ENCODE measurements around the gene DHCR7.

DNA sequence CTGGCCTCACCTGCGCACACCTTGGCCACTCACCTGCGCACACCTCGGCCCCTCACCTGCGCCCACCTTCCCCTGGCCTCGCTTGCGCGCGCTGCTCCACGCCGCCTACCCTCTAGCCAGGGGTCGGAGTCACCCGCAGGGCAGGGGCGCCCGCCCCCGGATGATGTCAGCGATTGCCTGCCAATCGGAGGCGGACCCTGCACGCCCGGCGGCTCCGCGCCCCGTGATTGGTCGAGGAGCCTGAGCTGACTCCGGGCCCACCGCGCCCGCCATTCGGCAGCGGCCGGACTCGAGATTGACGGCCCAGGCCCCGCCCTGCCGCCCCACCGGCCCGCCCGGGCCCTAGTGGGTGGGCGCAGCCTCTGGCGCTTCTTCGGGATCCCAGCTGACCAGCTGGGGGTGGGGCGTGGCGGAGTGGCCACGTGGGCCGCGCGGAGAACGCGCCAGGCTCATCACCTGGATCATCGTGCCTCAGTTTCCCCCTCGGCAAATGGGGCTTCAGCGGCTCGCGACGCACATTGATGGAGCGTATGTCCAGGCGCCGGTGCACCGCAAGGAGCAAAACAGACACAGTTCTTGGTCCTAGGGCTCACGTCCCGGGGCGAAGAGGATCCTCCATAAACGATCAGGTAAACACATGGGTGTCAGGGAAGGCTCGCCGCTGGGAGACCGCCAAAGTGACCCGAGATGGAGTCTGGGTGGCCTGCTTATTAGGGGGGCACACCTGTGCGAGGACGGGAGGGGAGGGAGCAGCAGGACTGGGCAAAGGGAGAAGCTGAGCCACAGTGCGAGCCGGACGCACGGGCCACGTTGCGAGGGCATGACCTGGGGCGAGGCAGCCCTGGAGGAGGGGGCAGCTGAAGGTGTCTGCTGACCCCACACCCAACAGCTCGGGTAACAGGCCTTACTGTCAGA lies at the start of gene DHCR7:
- TF ChIP-seq, protein P1, sequence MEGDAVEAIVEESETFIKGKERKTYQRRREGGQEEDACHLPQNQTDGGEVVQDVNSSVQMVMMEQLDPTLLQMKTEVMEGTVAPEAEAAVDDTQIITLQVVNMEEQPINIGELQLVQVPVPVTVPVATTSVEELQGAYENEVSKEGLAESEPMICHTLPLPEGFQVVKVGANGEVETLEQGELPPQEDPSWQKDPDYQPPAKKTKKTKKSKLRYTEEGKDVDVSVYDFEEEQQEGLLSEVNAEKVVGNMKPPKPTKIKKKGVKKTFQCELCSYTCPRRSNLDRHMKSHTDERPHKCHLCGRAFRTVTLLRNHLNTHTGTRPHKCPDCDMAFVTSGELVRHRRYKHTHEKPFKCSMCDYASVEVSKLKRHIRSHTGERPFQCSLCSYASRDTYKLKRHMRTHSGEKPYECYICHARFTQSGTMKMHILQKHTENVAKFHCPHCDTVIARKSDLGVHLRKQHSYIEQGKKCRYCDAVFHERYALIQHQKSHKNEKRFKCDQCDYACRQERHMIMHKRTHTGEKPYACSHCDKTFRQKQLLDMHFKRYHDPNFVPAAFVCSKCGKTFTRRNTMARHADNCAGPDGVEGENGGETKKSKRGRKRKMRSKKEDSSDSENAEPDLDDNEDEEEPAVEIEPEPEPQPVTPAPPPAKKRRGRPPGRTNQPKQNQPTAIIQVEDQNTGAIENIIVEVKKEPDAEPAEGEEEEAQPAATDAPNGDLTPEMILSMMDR (conservative IDR thresholded peaks at IDR 0.05 in 1 of 2, IDR thresholded peaks at IDR 0.05 in 1 of 2; ENCODE audit: low read depth in 1 of 2, low read length in 2 of 2) = no peak
- no peak for TF ChIP-seq EZH2 (IDR thresholded peaks at IDR 0.05; ENCODE audit: low read length, missing control alignments)

All from fibroblast of lung (primary cell).